Effector memory CD4-positive, alpha-beta T cell (primary cell): ENCODE data around the gene TP73.

Source experiments
- DNase-seq, 3 donors: peaks; one replicate each; pipeline ENCODE4 v3.0.0-alpha.2; 2020
- H3K27ac ChIP-seq: 2 replicates; pipeline ENCODE4 v1.7.0; 2013; ENCODE audit warnings: mild to moderate bottlenecking, low read length, moderate library complexity; ENCODE audit not compliant: insufficient read depth, poor library complexity, severe bottlenecking
- H3K27me3 ChIP-seq: replicated peaks from 2 replicates; pipeline ENCODE4 v1.7.0; 2013; ENCODE audit warnings: mild to moderate bottlenecking, low read length; ENCODE audit not compliant: insufficient read depth, control insufficient read depth, poor library complexity, severe bottlenecking
- H3K36me3 ChIP-seq: 2 replicates; pipeline ENCODE4 v1.7.0; 2013; ENCODE audit warnings: mild to moderate bottlenecking, low read length, moderate library complexity; ENCODE audit not compliant: control insufficient read depth, insufficient read depth
- H3K4me1 ChIP-seq: 2 replicates; pipeline ENCODE4 v1.7.0; 2013; ENCODE audit warnings: low read length, mild to moderate bottlenecking; ENCODE audit not compliant: control insufficient read depth, insufficient read depth, poor library complexity, severe bottlenecking
- H3K4me3 ChIP-seq: 2 replicates; pipeline ENCODE4 v1.7.0; 2013; ENCODE audit warnings: low read length, low read depth, mild to moderate bottlenecking; ENCODE audit not compliant: insufficient read depth, poor library complexity, severe bottlenecking
- H3K9me3 ChIP-seq: 2 replicates; pipeline ENCODE4 v1.7.0; 2013; ENCODE audit warnings: mild to moderate bottlenecking, low read length, moderate library complexity; ENCODE audit not compliant: control insufficient read depth

TP73 gene

GRCh38 chr1:3697810-3698209 is 45.5 kb downstream of the TP73 start:
- peaks cover 5% of the 10 kb centered on the region for H3K27me3 ChIP-seq
- H3K9me3 ChIP-seq = no peaks in the 10 kb centered on the region
- H3K36me3 ChIP-seq = no peaks in the 10 kb centered on the region
- no peak for DNase-seq
- no peak overlapping the region for H3K27ac ChIP-seq
- no peaks in the 10 kb centered on the region for H3K4me1 ChIP-seq
- no peak overlapping the region for H3K4me3 ChIP-seq

DNA sequence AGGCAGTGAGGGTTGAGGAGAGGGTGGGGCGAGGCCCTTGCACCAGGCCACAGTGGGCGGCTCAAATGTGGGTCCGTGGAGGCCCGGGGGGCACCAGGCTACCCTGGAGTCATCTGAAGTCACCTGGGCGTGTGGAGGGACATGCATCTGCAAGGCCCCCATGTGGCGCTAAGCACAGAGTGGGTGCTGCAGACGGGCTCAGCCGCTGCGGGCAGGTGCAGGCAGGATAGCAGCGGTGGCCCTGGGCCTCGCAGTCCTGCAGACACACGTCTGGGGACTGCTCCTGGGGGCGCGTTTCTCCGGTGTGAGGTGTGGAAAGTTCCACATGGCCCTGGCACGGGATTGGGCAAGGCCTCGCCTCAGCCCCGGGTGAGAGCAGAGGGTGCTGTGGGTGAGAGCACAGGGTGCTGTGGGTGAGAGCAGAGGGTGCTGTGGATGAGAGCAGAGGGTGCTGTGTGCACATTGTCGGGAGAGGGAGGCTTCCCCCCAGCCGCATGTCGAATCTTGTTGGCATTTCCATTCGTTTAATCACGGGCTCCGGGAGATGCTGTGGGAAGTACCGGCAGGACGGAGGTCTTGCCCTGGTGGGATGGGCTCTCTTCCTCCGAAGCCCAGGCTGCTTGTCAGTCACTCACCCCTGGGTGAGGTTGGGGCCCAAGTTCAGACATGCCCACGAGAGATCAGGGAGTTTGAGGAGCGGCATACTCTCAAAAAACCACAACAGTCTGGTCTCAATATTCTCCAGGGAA is 46.5 kb downstream of the TP73 start:
- Histone ChIP-seq H3K27ac (no peak overlapping the region), H3K27me3 (peaks cover 5% of the 10 kb centered on the region), H3K36me3 (no peaks in the 10 kb centered on the region), H3K4me3 (no peak overlapping the region), H3K9me3 (no peaks in the 10 kb centered on the region), H3K4me1 (no peaks in the 10 kb centered on the region)
- no peak for DNase-seq

DNA sequence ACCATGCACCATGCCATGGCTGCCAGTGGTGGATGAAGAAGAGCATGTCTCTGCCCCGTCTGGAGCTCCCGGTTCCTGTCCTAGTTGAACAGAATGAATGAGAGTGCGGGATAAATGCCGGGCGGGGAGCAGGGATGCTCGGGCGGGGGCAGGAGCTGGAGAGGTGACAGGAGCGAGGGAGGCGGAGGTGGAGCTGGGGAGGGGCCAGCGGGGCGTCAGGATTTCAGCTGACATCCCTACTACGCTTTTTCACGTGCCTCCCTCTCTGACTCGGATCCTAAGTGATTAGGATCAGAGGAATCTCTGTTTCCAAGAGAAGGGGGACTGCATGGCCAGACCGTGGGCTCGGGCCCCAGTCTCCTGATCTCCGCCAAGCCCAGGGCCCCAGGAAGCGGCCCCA is 47.3 kb downstream of the TP73 start:
- no peak overlapping the region for H3K4me3 ChIP-seq
- H3K27me3 ChIP-seq = peaks cover 5% of the 10 kb centered on the region
- no peak overlapping the region for H3K27ac ChIP-seq
- H3K36me3 ChIP-seq = no peaks in the 10 kb centered on the region
- no peaks in the 10 kb centered on the region for H3K9me3 ChIP-seq
- H3K4me1 ChIP-seq = no peaks in the 10 kb centered on the region
- no peak for DNase-seq

GRCh38 chr1:3700631-3701030 is 48.3 kb downstream of the TP73 start:
- Histone ChIP-seq H3K27ac (no peak overlapping the region), H3K27me3 (peaks cover 5% of the 10 kb centered on the region), H3K4me3 (no peak overlapping the region), H3K9me3 (no peaks in the 10 kb centered on the region), H3K36me3 (no peaks in the 10 kb centered on the region), H3K4me1 (no peaks in the 10 kb centered on the region)
- no peak for DNase-seq

GRCh38 chr1:3702528-3702927 is 50.2 kb downstream of the TP73 start:
- Histone ChIP-seq H3K27ac (no peak overlapping the region), H3K36me3 (no peaks in the 10 kb centered on the region), H3K27me3 (no peaks in the 10 kb centered on the region), H3K4me1 (no peaks in the 10 kb centered on the region), H3K9me3 (no peaks in the 10 kb centered on the region), H3K4me3 (no peak overlapping the region)
- DNase-seq = no peak

DNA sequence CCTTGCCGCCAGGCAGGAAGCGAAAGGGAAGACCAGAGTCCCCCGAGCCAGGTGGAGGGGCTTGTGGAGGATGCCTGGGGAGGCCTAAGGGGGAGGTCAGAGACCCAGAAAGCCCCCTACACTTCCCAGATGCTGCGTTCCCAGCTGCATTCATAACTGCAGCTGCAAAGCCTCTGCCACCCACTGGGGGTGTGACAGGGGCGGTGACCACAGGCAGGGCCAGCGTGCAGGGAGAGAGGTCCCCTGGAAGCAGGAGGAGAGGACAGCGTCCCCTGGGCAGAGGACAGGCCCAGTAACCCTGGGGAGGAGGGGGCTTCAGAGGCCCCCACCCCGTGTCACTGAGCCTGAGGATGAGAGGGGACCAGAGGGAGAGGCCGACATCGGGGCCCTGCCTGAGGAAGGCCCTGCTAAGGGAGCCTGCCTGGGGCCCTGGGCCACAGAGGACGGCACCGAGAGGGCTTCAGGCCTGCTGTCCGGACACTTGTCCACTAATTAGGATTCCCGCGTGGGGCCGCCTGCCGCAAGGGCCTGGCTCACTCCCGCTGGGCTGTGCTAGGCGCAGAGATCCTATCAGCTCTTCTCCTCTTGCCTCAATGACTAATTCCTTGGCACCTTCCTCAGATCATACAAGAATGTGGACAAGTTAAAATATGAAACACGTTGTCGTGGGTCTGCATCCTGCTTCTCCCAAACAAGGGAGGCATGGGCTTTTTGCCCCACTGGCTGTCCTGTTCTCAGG is 50.8 kb downstream of the TP73 start:
- no peaks in the 10 kb centered on the region for H3K9me3 ChIP-seq
- no peaks in the 10 kb centered on the region for H3K4me1 ChIP-seq
- no peak overlapping the region for H3K27ac ChIP-seq
- DNase-seq = no peak
- H3K36me3 ChIP-seq = no peaks in the 10 kb centered on the region
- no peaks in the 10 kb centered on the region for H3K27me3 ChIP-seq
- no peak overlapping the region for H3K4me3 ChIP-seq

DNA sequence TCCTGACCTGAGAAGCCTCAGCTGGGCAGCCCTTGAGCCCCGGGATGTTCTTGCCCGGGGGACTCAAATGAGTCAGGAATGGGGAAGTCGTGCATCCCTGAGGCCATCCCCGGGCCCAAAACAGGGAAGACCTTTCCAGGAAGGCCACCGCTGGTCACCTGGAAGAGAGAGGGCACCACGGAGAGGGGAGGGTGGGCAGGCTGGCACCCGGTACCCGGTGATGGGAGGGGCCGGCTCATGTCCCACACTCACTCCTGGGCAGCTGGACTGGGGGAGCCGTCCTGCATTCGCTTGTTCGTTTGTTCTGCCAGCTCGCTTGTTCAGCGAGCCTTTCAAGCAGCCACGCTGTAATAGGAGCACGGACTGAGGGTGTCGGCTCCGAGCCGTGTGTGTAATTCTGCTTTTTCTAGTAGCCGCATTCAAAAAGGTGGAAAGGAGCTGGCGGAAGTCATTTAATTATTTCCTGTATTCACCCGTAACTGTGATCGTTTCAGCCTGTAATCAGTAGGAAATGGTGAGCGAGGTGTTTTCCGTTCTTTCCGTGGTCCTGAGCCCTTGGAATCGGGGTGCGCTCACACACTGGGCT is 51.6 kb downstream of the TP73 start:
- H3K4me3 ChIP-seq = no peak overlapping the region
- DNase-seq = no peak
- no peak overlapping the region for H3K27ac ChIP-seq
- no peaks in the 10 kb centered on the region for H3K36me3 ChIP-seq
- H3K4me1 ChIP-seq = no peaks in the 10 kb centered on the region
- no peaks in the 10 kb centered on the region for H3K9me3 ChIP-seq
- no peaks in the 10 kb centered on the region for H3K27me3 ChIP-seq

DNA sequence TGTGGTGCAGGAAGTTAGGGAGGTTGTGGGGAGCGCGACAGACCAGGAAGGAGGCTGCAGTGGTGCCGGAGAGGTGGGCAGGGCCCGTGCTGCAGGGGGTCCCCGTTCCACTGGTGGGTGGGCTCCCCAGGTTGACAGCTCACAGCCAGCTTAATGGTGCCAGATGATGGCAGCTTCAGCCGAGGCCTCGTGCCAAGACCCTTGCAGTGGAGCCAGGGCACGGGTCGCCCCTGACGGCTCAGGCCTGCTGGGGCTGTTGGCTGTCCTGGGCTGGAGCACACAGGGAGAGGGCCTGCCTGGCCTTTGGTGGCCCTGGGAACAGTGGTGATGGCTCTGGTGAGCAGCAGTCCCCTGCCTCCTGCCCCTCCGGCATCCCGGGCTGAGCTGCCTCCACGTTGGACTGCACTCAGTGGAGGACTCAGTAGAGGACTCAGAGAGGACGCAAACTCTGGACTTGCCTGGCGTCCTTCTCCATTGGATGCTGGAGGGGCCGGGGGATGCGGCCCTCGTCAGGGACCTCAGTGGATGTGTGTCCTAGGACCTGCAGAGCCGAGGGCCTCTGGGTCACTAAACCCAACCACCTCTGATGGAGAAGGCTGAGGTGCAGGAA is 53.1 kb downstream of the TP73 start:
- no peaks in the 10 kb centered on the region for H3K36me3 ChIP-seq
- no peaks in the 10 kb centered on the region for H3K27me3 ChIP-seq
- H3K9me3 ChIP-seq = no peaks in the 10 kb centered on the region
- no peaks in the 10 kb centered on the region for H3K4me1 ChIP-seq
- H3K4me3 ChIP-seq = no peak overlapping the region
- no peak for DNase-seq
- no peak overlapping the region for H3K27ac ChIP-seq

GRCh38 chr1:3706651-3707297 is 54.5 kb downstream of the TP73 start:
- H3K4me3 ChIP-seq = no peak overlapping the region
- no peak overlapping the region for H3K27ac ChIP-seq
- H3K4me1 ChIP-seq = no peaks in the 10 kb centered on the region
- H3K36me3 ChIP-seq = no peaks in the 10 kb centered on the region
- no peak for DNase-seq
- no peaks in the 10 kb centered on the region for H3K9me3 ChIP-seq
- H3K27me3 ChIP-seq = no peaks in the 10 kb centered on the region
